ENCODE data around the gene ISX. TPM values are rescaled to one million over a fixed set of nuclear protein-coding genes. Genes with fewer than 3 reads are reported as not detected.

Gene ISX
- total and polyA plus RNA-seq, 2 experiments from 2014 or later: not detected

DNA sequence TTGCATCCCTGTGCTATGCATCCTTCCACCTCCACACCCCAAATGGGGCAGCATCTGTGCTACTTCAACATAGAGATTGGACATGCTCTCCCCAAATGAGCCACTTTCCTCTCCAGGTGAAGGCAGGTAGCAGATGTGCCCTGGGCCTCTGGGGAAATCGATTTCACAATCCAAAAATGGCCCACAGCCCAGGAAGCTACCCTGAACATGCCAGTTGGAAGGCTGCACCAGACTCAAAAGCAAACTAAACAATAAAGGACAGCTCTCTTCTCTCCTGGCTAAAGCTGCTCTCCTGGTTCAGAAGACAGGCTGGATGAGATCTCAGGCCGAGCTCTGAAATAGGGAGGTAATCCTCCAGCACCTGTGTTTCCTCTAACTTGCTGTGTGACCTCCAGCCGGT lies 19.7 kb downstream of the ISX start:
- Histone ChIP-seq H3K79me2 (ENCODE audit: insufficient read depth) (no peaks in the 10 kb centered on the region), H3K36me3 (ENCODE audit: low read depth) (no peaks in the 10 kb centered on the region), H3K27me3 (replicated peaks; ENCODE audit: insufficient read depth) (no peaks in the 10 kb centered on the region), H2AFZ (no peak overlapping the region), H3K9me3 (ENCODE audit: low read depth) (no peaks in the 10 kb centered on the region), H3K4me1 (ENCODE audit: insufficient read depth) (no peaks in the 10 kb centered on the region), H4K20me1 (ENCODE audit: insufficient read depth) (no peaks in the 10 kb centered on the region), H3K4me2 (ENCODE audit: unreplicated experiment) (no peak overlapping the region), H3K9ac (no peak overlapping the region), H3F3A (ENCODE audit: insufficient read depth) (no peaks in the 10 kb centered on the region), H3K9me2 (ENCODE audit: insufficient read depth) (no peaks in the 10 kb centered on the region), H3K4me3 (no peak overlapping the region), H3K27ac (no peak overlapping the region)
- DNase-seq: no peak
- TF ChIP-seq EZH2phosphoT487 (IDR thresholded peaks at IDR 0.05; ENCODE audit: insufficient read depth, low read depth) (no peak), EZH2 (IDR thresholded peaks at IDR 0.05; ENCODE audit: insufficient read depth, poor library complexity, severe bottlenecking) (no peak)
- WGBS, 2 experiments (ENCODE audit: low coverage in 1 of 2, low lambda C conversion rate in 2 of 2, missing lambda C conversion rate in 2 of 2): 9 to 10% methylated on average over 3 of the region's 3 CpGs
- in situ Hi-C loops (cut with MboI): no loop called here

DNA sequence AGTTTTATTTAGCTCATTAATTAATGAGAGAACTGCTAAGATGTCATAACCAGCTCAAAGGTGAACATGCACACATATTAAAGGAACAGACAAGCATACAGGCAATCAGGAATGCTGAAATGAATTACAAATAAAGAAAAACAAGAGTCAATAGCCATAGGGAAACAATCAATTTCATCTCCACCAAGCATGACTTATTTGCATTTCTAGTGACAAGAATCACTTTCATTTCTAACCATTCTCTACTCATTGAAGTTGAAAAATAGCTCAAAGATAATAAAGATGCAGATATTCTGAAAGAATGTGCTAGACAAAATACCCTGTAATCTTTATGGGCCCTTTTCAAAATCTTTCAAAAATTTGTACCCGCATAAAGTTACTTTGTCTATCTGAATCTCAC lies 23.2 kb downstream of the ISX start:
- TF ChIP-seq EZH2 (IDR thresholded peaks at IDR 0.05; ENCODE audit: insufficient read depth, poor library complexity, severe bottlenecking) (no peak), EZH2phosphoT487 (IDR thresholded peaks at IDR 0.05; ENCODE audit: insufficient read depth, low read depth) (no peak)
- 27 to 55% methylated on average over 1 of the region's 1 CpG for WGBS, 2 experiments (ENCODE audit: low coverage in 1 of 2, low lambda C conversion rate in 2 of 2, missing lambda C conversion rate in 2 of 2)
- H3K4me2 ChIP-seq (ENCODE audit: unreplicated experiment): no peak overlapping the region

GRCh38 chr22:35092406-35092805 lies 26.4 kb downstream of the ISX start:
- Histone ChIP-seq H3K4me2 (ENCODE audit: unreplicated experiment) (no peak overlapping the region), H3K36me3 (ENCODE audit: low read depth) (no peaks in the 10 kb centered on the region), H3K9me3 (ENCODE audit: low read depth) (no peaks in the 10 kb centered on the region), H3K27ac (no peak overlapping the region), H4K20me1 (ENCODE audit: insufficient read depth) (no peaks in the 10 kb centered on the region), H3F3A (ENCODE audit: insufficient read depth) (no peaks in the 10 kb centered on the region), H3K9me2 (ENCODE audit: insufficient read depth) (no peaks in the 10 kb centered on the region), H3K4me3 (no peak overlapping the region), H2AFZ (no peak overlapping the region), H3K4me1 (ENCODE audit: insufficient read depth) (no peaks in the 10 kb centered on the region), H3K9ac (no peak overlapping the region), H3K27me3 (replicated peaks; ENCODE audit: insufficient read depth) (no peaks in the 10 kb centered on the region), H3K79me2 (ENCODE audit: insufficient read depth) (no peaks in the 10 kb centered on the region)
- no peak for DNase-seq
- no peak for TF ChIP-seq EZH2 (IDR thresholded peaks at IDR 0.05; ENCODE audit: insufficient read depth, poor library complexity, severe bottlenecking)
- no peak for TF ChIP-seq EZH2phosphoT487 (IDR thresholded peaks at IDR 0.05; ENCODE audit: insufficient read depth, low read depth)
- 18 to 30% methylated on average over 1 of the region's 1 CpG for WGBS, 2 experiments (ENCODE audit: low coverage in 1 of 2, low lambda C conversion rate in 2 of 2, missing lambda C conversion rate in 2 of 2)
- in situ Hi-C loops (cut with MboI): no loop called here

More for the DNA sequence above, 23.2 kb downstream of the ISX start:
- H3K4me3 ChIP-seq: no peak overlapping the region
- H3K4me1 ChIP-seq (ENCODE audit: insufficient read depth): no peaks in the 10 kb centered on the region
- no peak overlapping the region for H3K9ac ChIP-seq
- H3K27me3 ChIP-seq (replicated peaks; ENCODE audit: insufficient read depth): no peaks in the 10 kb centered on the region
- H4K20me1 ChIP-seq (ENCODE audit: insufficient read depth): no peaks in the 10 kb centered on the region
- H2AFZ ChIP-seq: no peak overlapping the region
- no peaks in the 10 kb centered on the region for H3K9me3 ChIP-seq (ENCODE audit: low read depth)
- in situ Hi-C loops (cut with MboI): no loop called here
- no peaks in the 10 kb centered on the region for H3K36me3 ChIP-seq (ENCODE audit: low read depth)
- DNase-seq: no peak
- no peak overlapping the region for H3K27ac ChIP-seq
- no peaks in the 10 kb centered on the region for H3K9me2 ChIP-seq (ENCODE audit: insufficient read depth)
- H3K79me2 ChIP-seq (ENCODE audit: insufficient read depth): no peaks in the 10 kb centered on the region
- no peaks in the 10 kb centered on the region for H3F3A ChIP-seq (ENCODE audit: insufficient read depth)

DNA sequence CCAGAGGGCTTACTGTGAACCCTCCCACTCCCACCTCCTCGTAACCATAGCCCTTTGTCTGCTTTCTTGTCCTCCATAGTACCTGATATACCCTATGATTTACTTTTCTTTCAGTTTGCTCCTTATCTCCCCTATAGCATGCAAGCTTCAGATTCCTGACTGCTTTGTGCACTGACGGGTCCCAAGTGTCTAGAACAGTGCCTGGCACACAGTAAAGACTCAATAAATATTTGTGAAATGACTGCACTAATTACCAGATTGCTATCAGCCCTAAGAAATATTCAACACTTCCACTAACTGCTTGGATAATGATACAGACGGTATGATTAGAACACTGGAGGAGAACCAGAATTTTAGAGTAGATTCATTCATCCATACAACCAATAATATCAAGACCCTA lies 33.0 kb downstream of the ISX start:
- Histone ChIP-seq H3K9ac (no peak overlapping the region), H3K27me3 (replicated peaks; ENCODE audit: insufficient read depth) (no peaks in the 10 kb centered on the region), H3K27ac (no peak overlapping the region), H4K20me1 (ENCODE audit: insufficient read depth) (no peaks in the 10 kb centered on the region), H3K4me1 (ENCODE audit: insufficient read depth) (no peaks in the 10 kb centered on the region), H3K4me2 (ENCODE audit: unreplicated experiment) (no peak overlapping the region), H3K36me3 (ENCODE audit: low read depth) (no peaks in the 10 kb centered on the region), H3K9me2 (ENCODE audit: insufficient read depth) (no peaks in the 10 kb centered on the region), H3F3A (ENCODE audit: insufficient read depth) (no peaks in the 10 kb centered on the region), H2AFZ (no peak overlapping the region), H3K79me2 (ENCODE audit: insufficient read depth) (no peaks in the 10 kb centered on the region), H3K9me3 (ENCODE audit: low read depth) (no peaks in the 10 kb centered on the region), H3K4me3 (no peak overlapping the region)
- in situ Hi-C loops (cut with MboI): no loop called here
- TF ChIP-seq EZH2 (IDR thresholded peaks at IDR 0.05; ENCODE audit: insufficient read depth, poor library complexity, severe bottlenecking) (no peak), EZH2phosphoT487 (IDR thresholded peaks at IDR 0.05; ENCODE audit: insufficient read depth, low read depth) (no peak)
- no peak for DNase-seq
- WGBS, 2 experiments (ENCODE audit: low coverage in 1 of 2, low lambda C conversion rate in 2 of 2, missing lambda C conversion rate in 2 of 2): 4 to 7% methylated on average over 3 of the region's 3 CpGs

DNA sequence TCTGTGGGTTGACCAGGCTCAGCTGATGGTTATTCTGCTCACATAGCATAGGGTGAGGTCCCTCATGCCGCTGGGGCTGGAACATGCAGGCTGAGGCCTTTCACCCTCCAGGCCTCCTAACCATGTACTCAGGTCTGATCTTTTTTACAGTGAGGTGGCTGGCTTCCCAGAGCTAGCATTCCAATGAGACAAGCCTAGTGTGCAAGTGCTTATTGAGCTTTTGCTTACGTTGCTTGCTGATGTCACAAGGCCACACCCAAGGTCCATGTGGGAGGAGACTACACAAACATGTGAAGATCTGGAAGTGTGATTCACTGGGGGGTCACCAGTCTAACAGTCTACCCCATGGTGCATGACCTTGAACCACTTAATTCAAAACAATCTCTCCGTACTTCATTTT lies 33.9 kb downstream of the ISX start:
- in situ Hi-C loops (cut with MboI): no loop called here
- Histone ChIP-seq H4K20me1 (ENCODE audit: insufficient read depth) (no peaks in the 10 kb centered on the region), H3K36me3 (ENCODE audit: low read depth) (no peaks in the 10 kb centered on the region), H3K4me3 (no peak overlapping the region), H3F3A (ENCODE audit: insufficient read depth) (no peaks in the 10 kb centered on the region), H3K9me2 (ENCODE audit: insufficient read depth) (no peaks in the 10 kb centered on the region), H3K27me3 (replicated peaks; ENCODE audit: insufficient read depth) (no peaks in the 10 kb centered on the region), H3K27ac (no peak overlapping the region), H3K4me1 (ENCODE audit: insufficient read depth) (no peaks in the 10 kb centered on the region), H3K9me3 (ENCODE audit: low read depth) (no peaks in the 10 kb centered on the region), H3K79me2 (ENCODE audit: insufficient read depth) (no peaks in the 10 kb centered on the region), H3K4me2 (ENCODE audit: unreplicated experiment) (no peak overlapping the region), H2AFZ (no peak overlapping the region), H3K9ac (no peak overlapping the region)
- no peak for TF ChIP-seq EZH2 (IDR thresholded peaks at IDR 0.05; ENCODE audit: insufficient read depth, poor library complexity, severe bottlenecking)
- DNase-seq: no peak
- 25 to 41% methylated on average over 3 of the region's 3 CpGs for WGBS, 2 experiments (ENCODE audit: low coverage in 1 of 2, low lambda C conversion rate in 2 of 2, missing lambda C conversion rate in 2 of 2)
